Lower leg skin (tissue), 4 donors: ENCODE measurements around the gene NDUFB10. TPM values are rescaled to one million over a fixed set of nuclear protein-coding genes. Genes with fewer than 3 reads are reported as not detected.

Source experiments
- DNase-seq, 2 donors: peaks; one replicate each; pipeline ENCODE4 v3.0.0-alpha.2; 2019; ENCODE audit warnings: low spot score in 2 of 2
- H3K4me3 ChIP-seq: fragments of 200-600 bp; sonication (generic); 2 replicates; pipeline ENCODE4 v1.5.1; 2017; ENCODE audit warnings: mild to moderate bottlenecking, low read depth; ENCODE audit not compliant: poor library complexity, severe bottlenecking
- CTCF ChIP-seq, 3 donors: fragments of 450-650 bp; IDR thresholded peaks; one replicate each; pipeline ENCODE4 v1.5.1; 2016; ENCODE audit warnings: antibody characterized with exemption in 3 of 3, mild to moderate bottlenecking in 3 of 3, moderate library complexity in 2 of 3
- POLR2A ChIP-seq, 2 donors: fragments of 450-650 bp; IDR thresholded peaks; one replicate each; pipeline ENCODE4 v1.6.1; 2016 to 2017; ENCODE audit warnings: antibody characterized with exemption in 2 of 2, mild to moderate bottlenecking in 1 of 2, moderate library complexity in 1 of 2
- WGBS, 2 donors: methylation state at CpG; one replicate each; pipeline ENCODE4 v1.1.5; 2018; 5-methylcytosine and 5-hydroxymethylcytosine counted together
- intact Hi-C: fragments of 100-400 bp; cut with DNase I; formaldehyde crosslinking; loops from one replicate; pipeline ENCODE4 v1.15.0; 2023; ENCODE audit warnings: low total_unique reads
- total RNA-seq, 4 donors: library from RNA; depleted of rRNA; stranded (reverse); fragments of >200 nt; gene quantifications; one replicate each; pipeline ENCODE4 v1.1.0, GENCODE V29; 2016

Gene NDUFB10
- total RNA-seq, 4 donors from 2014 or later: 183 to 245 (median 217) TPM

GRCh38 chr16:1999866-2000514, 40.7 kb downstream of the NDUFB10 start:
- TF ChIP-seq CTCF (IDR thresholded peaks at IDR 0.05): no peak
- H3K4me3 ChIP-seq: no peak overlapping the region
- intact Hi-C loops: no loop called here
- no peak for DNase-seq
- 74 to 86% methylated on average over 18 to 28 of the region's 28 CpGs for WGBS, 2 donors

- no peak for DNase-seq
- H3K4me3 ChIP-seq: no peak overlapping the region
- intact Hi-C loops: no loop called here
- 94 to 97% methylated on average over 19 of the region's 19 CpGs for WGBS, 2 donors
- TF ChIP-seq POLR2A (IDR thresholded peaks at IDR 0.05) (no peak), CTCF (IDR thresholded peaks at IDR 0.05) (no peak)
Measured at GRCh38 chr16:2001035-2001434, 41.7 kb downstream of the NDUFB10 start.

GRCh38 chr16:2001456-2002355, 42.4 kb downstream of the NDUFB10 start:
- intact Hi-C loops: no loop called here
- 96 to 97% methylated on average over 47 to 50 of the region's 53 CpGs for WGBS, 2 donors
- no peak for DNase-seq
- H3K4me3 ChIP-seq: no peak overlapping the region
- TF ChIP-seq CTCF (IDR thresholded peaks at IDR 0.05): no peak

- WGBS, 2 donors: 89 to 91% methylated on average over 23 of the region's 47 CpGs
- TF ChIP-seq CTCF (IDR thresholded peaks at IDR 0.05): no peak
Measured at GRCh38 chr16:2002406-2003230, 43.3 kb downstream of the NDUFB10 start.

GRCh38 chr16:2003231-2003826, 44.0 kb downstream of the NDUFB10 start:
- WGBS, 2 donors: 79 to 82% methylated on average over 6 to 8 of the region's 8 CpGs
- intact Hi-C loops: no loop called here
- TF ChIP-seq CTCF (IDR thresholded peaks at IDR 0.05): no peak
- TF ChIP-seq POLR2A (IDR thresholded peaks at IDR 0.05): no peak
- H3K4me3 ChIP-seq: no peak overlapping the region
- DNase-seq: no peak

More at GRCh38 chr16:2002406-2003230, 43.3 kb downstream of the NDUFB10 start:
- no peak overlapping the region for H3K4me3 ChIP-seq
- no peak for DNase-seq
- intact Hi-C loops: no loop called here
